Activated naive CD8-positive, alpha-beta T cell (primary cell): ENCODE results near the gene PPIA.

ENCODE experiments used
- H3K27ac Mint-ChIP-seq: one replicate; pipeline ENCODE4 v1.8.0; 2021; ENCODE audit warnings: mixed read lengths
- H3K27me3 Mint-ChIP-seq: one replicate; pipeline ENCODE4 v1.8.0; 2021; ENCODE audit warnings: mixed read lengths
- H3K36me3 Mint-ChIP-seq: one replicate; pipeline ENCODE4 v1.8.0; 2021; ENCODE audit warnings: mixed read lengths
- H3K4me1 Mint-ChIP-seq: one replicate; pipeline ENCODE4 v1.8.0; 2021; ENCODE audit warnings: low read depth, mixed read lengths
- H3K4me3 Mint-ChIP-seq: one replicate; pipeline ENCODE4 v1.8.0; 2021; ENCODE audit warnings: mild to moderate bottlenecking, mixed read lengths
- H3K9me3 Mint-ChIP-seq: one replicate; pipeline ENCODE4 v1.8.0; 2021; ENCODE audit warnings: low read depth, mixed read lengths

Gene PPIA

GRCh38 chr7:44849885-44850544 lies 53.5 kb downstream of the PPIA start:
- Mint-ChIP-seq H3K4me3 (peak overlapping the region; percentile 69), H3K9me3 (no peaks in the 10 kb centered on the region), H3K4me1 (peaks cover 27% of the 10 kb centered on the region), H3K27me3 (no peaks in the 10 kb centered on the region), H3K27ac (peak overlapping the region; percentile 50), H3K36me3 (no peaks in the 10 kb centered on the region)

DNA sequence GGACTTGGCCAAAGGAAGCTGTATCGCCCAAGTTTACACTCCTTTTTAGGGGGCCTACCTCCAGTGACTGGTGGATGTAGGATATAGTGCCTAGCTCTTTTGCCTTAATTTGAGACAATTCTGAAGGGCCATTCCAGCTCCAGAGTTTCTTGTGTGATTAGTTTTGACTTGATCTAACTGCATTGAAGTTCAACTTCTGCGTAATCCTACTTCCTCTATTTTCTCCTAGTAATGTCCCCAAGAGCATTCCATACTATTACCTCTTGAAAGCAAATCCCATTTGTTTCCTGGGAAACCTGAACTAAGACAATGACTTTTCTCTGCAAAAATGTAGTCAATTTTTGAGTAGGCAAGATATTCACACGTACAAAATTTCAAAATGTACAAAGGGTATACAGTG lies 56.1 kb downstream of the PPIA start:
- Mint-ChIP-seq H3K27me3 (no peaks in the 10 kb centered on the region), H3K4me1 (peaks cover 14% of the 10 kb centered on the region), H3K36me3 (no peaks in the 10 kb centered on the region), H3K27ac (no peak overlapping the region), H3K9me3 (no peaks in the 10 kb centered on the region), H3K4me3 (no peak overlapping the region)
